ENCODE measurements around the gene ADGRV1. TPM values are rescaled to one million over a fixed set of nuclear protein-coding genes. Genes with fewer than 3 reads are reported as not detected.
"Not testable (repeated sequence)": the region's sequence is repeated elsewhere in the genome, so short reads cannot be mapped to it uniquely, and the experiment has no call there.

ADGRV1 gene
- total RNA-seq, 1 experiment from 2014 or later, result 1.8 TPM

DNA sequence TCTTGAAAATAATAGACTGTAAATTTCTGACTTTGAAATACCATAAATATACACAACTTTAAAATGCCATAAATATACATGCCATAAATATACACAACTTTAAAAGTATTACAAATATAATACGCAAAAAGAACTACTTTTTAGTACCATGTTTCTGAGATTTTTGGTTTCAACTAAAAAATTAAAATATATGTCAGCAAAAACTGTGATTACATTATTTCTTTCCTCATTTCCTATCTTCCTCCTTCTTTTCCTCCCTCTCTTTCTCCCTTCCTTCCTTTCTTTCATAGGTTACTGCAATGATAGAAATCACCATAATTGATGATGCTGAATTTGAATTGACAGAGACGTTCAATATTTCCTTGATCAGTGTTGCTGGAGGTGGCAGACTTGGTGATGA is 200.5 kb downstream of the ADGRV1 start:
- DNase-seq (ENCODE audit: low read depth), result no peak
- in situ Hi-C loops (cut with HindIII; ENCODE audit: low pct_unique_long_range_greater_than_20kb, low sequenced_read_pairs), result no loop called here

DNA sequence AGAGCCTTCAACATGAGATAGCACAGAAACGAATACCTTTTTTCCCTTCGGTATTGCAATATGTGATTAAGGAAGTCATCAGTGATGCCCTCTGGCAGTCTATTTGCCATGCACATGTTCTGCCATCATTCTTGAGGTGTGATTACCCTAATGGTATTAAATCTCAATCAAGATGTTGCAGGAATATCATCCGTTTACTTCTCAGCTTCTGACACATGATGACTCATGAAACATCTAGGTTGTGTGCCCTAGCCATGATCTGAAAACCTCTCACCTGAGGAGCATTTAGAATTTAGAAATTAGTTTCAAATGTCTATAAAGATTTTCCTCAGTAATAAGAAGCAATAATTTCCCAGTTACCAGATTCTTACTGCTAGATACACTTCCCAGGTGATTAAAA is 209.1 kb downstream of the ADGRV1 start:
- in situ Hi-C loops (cut with HindIII; ENCODE audit: low pct_unique_long_range_greater_than_20kb, low sequenced_read_pairs), result no loop called here
- no peak for DNase-seq (ENCODE audit: low read depth)

DNA sequence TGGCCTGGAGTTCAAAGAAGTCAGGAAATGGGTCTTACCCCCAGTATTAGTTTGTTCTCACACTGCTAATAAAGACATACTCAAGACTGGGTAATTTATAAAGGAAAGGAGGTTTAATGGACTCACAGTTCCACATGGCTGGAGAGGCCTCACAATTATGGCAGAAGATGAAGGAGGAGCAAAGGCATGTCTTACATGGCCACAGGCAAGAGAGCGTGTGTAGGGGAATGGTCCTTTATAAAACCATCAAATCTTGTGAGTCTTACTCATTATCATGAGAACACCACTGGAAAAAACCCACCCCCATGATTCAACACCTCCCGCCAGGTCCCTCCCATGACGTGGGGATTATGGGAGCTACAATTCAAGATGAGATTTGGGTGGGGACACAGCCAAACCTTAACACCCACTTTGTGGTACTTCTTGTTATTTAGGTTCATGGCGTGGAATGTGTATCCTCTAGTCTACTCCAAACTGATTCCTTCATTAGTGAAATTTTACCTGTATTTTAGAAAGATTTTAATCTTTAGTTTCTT is 211.5 kb downstream of the ADGRV1 start:
- in situ Hi-C loops (cut with HindIII; ENCODE audit: low pct_unique_long_range_greater_than_20kb, low sequenced_read_pairs); DNase-seq (ENCODE audit: low read depth): not testable (repeated sequence)

DNA sequence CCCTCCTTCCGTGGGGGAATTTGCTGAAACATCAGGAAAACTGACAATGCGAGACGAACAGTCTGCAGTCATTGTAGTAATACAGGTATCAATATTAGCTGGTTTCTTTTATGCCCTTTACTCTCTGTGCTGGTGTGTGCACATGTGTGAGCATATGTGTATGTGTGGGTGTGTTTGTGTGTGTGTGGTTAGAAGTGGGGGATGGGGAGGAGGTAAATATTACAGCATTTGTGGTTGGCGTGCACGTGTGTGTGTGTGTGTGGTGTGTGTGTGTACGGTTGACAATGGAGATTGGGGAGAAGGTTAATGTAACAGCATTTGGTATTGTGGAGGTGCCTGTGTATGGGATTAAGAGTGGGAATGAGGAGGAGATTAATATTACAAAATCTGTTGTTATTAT is 219.4 kb downstream of the ADGRV1 start:
- DNase-seq (ENCODE audit: low read depth), result no peak
- in situ Hi-C loops (cut with HindIII; ENCODE audit: low pct_unique_long_range_greater_than_20kb, low sequenced_read_pairs), result no loop called here

DNA sequence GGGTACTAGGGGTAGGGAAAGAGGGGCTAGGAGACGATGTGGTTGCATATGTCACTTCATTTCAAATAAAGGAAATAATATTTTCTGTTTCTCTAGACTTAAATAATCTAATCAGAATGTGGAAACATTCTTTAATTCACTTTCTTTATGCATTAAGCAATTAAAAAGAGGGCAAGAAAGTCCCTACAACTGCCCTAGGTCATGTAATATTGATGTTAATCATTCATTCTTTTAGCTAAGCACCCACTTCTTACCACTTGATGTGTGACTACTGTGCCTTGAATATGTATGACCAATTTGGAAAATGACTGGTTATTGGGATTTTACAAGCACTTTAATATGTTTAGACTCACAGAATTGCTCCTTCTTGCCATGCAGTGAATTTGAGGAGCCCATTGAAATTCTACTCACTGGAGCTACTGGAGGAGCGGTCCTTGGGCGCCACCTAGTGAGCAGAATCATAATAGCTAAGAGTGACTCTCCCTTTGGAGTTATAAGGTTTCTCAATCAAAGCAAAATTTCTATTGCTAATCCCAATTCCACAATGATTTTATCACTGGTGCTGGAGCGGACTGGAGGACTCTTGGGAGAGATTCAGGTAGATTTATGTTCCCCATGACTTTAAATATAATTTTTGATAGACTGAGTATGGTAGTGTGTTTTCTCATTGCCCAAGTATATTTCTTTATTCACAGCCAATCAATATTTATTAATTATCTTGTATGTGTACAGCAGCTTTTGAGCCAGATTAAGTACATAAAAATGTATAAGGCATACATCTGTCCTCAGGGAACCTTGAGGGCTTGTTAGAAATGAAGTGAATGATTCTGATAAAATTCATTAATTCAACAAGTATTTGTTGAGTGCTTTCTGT is 225.1 kb downstream of the ADGRV1 start:
- DNase-seq (ENCODE audit: low read depth), result peak; percentile 33
- in situ Hi-C loops (cut with HindIII; ENCODE audit: low pct_unique_long_range_greater_than_20kb, low sequenced_read_pairs), result no loop called here

DNA sequence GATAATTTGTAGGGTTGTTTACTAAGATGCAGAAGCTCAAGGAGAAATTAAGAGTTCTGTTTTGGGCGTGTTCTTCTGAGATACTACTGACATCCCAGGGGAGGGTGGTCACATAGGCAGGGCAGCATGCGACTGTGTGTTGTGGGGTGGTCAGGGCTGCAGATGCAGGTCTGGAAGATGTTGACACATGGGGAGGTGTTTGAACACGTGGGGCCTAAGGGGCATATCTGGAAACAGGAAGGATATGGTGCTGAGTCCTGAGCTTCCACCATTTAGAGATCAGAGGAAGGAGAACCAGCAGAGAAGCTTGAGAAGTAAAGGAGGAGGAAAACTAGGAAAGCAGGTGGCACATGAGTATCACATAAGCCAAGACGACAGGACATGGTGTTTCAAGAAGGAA is 228.2 kb downstream of the ADGRV1 start:
- no peak for DNase-seq (ENCODE audit: low read depth)
- in situ Hi-C loops (cut with HindIII; ENCODE audit: low pct_unique_long_range_greater_than_20kb, low sequenced_read_pairs), result no loop called here

DNA sequence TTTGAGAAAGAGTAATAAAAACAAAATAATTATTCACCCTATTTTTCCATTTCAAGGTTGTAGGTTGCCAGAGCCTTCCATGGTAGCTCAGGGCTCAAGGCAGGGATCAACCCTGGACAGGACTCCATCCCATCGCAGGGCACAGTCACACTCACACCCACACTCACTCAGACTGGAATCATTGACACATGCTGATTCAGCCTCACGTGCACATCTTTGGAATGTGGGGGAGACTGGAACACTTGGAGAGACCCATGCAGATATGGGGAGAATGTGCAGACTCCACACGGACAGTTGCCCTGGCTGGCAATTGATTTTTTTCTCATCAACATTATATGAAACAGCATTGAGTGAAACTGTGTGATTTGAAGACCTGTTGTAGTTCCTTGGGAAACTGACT is 234.1 kb downstream of the ADGRV1 start:
- no peak for DNase-seq (ENCODE audit: low read depth)
- in situ Hi-C loops (cut with HindIII; ENCODE audit: low pct_unique_long_range_greater_than_20kb, low sequenced_read_pairs), result no loop called here

DNA sequence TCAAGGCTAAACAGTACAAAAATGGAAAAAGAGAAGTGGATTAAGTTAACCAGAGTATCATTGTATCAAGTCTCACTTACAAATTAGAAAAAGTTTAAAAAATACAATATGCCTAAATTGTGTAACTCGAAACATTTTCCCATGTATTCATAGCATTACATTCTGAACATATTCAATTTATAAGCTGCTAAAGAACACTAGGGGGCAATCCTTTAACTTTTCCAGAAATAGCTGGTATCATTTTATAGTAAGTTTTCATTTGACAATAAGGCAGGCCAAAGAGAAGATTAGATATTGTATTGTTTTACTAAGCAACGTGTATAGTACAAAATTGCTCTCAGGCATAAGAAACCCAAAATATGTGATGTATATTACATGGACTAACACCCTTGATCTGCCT is 234.6 kb downstream of the ADGRV1 start:
- in situ Hi-C loops (cut with HindIII; ENCODE audit: low pct_unique_long_range_greater_than_20kb, low sequenced_read_pairs), result no loop called here
- no peak for DNase-seq (ENCODE audit: low read depth)

DNA sequence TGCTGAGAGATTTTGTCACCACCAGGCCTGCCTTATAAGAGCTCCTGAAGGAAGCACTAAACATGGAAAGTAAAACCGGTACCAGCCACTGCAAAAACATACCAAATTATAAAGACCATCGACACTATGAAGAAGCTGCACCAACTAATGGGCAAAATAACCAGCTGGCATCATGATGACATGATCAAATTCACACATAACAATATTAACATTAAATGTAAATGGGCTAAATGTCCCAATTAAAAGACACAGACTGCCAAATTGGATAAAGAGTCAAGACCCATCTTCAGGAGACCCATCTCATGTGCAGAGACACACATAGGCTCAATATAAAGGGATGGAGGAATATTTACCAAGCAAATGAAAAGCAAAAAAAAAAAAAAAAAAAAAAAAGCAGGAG is 238.3 kb downstream of the ADGRV1 start:
- in situ Hi-C loops (cut with HindIII; ENCODE audit: low pct_unique_long_range_greater_than_20kb, low sequenced_read_pairs), result not testable (repeated sequence)

DNA sequence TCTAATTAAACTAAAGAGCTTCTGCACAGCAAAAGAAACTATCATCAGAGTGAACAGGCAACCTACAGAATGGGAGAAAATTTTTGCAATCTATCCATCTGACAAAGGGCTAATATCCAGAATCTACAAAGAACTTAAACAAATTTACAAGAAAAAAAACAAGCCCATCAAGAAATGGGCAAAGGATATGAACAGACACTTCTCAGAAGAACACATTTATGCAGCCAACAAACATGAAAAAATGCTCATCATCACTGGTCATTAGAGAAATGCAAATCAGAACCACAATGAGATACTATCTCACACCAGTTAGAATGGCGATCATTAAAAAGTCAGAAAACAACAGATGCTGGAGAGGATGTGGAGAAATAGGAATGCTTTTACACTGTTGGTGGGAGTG is 241.5 kb downstream of the ADGRV1 start:
- DNase-seq (ENCODE audit: low read depth); in situ Hi-C loops (cut with HindIII; ENCODE audit: low pct_unique_long_range_greater_than_20kb, low sequenced_read_pairs): not testable (repeated sequence)

More for the DNA sequence above, 238.3 kb downstream of the ADGRV1 start:
- DNase-seq (ENCODE audit: low read depth), result not testable (repeated sequence)

DNA sequence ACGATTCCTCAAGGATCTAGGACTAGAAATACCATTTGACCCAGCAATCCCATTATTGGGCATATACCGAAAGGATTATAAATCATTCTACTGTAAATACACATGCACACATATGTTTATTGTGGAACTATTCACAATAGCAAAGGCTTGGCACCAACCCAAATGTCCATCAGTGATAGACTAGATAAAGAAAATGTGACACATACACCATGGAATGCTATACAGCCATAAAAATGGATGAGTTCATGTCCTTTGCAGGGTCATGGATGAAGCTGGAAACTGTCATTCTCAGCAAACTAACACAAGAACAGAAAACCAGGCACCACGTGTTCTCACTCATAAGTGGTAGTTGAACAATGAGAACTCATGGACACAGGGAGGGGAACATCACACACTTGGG is 241.9 kb downstream of the ADGRV1 start:
- in situ Hi-C loops (cut with HindIII; ENCODE audit: low pct_unique_long_range_greater_than_20kb, low sequenced_read_pairs), result not testable (repeated sequence)

DNA sequence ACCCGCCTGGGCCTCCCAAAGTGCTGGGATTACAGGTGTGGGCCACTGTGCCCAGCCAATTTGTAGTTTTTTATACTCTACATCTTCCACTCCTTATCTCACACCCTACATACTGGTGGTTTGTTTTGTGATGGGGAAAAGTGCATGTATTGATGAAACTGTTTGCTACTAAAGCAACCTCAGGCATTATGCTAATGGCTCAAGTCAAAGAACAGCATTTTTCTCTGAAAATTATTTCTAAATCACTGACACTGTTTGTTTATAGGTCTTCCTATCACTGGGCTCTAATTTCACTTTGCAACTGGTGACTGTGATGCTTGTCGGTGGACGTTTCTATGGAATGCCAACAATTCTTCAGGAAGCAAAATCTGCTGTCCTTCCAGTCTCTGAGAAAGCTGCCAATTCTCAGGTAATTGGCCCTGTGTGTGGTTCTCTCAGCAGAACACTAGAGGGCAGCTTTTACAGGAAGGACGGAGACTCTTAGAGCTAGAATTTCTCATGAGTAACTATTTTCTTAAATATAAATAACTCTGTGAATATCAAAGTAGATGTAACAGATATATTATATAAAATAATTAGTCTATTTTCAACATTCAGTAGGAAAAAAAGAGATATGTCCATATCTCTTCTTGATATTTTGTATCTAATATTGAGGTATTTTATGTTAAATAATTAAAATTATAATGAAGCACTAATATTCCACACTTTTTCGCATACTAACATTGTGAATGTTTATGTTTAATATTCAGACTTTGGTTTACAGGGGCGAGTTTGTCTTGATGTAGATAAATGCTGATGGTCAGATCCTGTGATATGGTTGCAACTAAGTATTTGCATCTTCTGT is 244.1 kb downstream of the ADGRV1 start:
- in situ Hi-C loops (cut with HindIII; ENCODE audit: low pct_unique_long_range_greater_than_20kb, low sequenced_read_pairs), result no loop called here
- DNase-seq (ENCODE audit: low read depth), result peak; percentile 56

More for the DNA sequence above, 241.9 kb downstream of the ADGRV1 start:
- DNase-seq (ENCODE audit: low read depth), result not testable (repeated sequence)

DNA sequence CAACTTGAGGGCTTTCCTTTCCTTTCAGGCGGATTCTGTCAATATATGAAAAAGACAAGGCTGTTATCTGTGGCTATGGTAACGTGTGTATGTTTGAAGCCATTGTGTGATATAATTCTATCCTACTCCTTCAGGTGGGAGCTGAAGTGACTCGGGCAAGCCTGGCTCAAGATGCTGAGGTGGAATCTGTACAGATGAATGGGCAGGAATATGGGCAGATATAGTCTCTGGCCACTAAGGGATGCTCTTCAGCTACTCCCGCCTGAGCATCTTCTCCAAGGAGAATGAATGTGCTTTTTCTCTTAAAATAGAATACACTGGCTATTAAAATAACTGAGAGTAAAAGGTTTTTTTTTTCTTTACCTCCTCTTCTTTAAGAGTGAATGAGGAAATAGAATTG is 244.8 kb downstream of the ADGRV1 start:
- DNase-seq (ENCODE audit: low read depth), result no peak
- in situ Hi-C loops (cut with HindIII; ENCODE audit: low pct_unique_long_range_greater_than_20kb, low sequenced_read_pairs), result no loop called here

DNA sequence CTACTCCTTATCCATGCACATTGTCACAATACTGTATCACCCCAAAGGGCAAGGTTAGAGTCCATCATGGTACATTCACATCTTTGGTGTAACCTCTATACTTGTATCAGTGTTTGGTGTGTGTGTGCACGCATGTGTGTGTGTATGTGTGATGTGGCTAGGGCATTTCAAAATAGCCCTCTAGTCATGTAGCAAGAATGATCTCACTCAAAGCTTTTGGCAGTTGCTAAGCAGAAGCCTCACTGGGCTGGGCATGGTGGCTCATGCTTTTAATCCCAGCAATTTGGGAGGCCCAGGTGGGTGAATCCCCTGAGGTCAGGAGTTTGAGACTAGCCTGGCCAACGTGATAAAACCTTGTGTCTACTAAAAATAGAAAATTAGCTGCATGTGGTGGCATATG is 245.3 kb downstream of the ADGRV1 start:
- DNase-seq (ENCODE audit: low read depth), result no peak
- in situ Hi-C loops (cut with HindIII; ENCODE audit: low pct_unique_long_range_greater_than_20kb, low sequenced_read_pairs), result no loop called here

DNA sequence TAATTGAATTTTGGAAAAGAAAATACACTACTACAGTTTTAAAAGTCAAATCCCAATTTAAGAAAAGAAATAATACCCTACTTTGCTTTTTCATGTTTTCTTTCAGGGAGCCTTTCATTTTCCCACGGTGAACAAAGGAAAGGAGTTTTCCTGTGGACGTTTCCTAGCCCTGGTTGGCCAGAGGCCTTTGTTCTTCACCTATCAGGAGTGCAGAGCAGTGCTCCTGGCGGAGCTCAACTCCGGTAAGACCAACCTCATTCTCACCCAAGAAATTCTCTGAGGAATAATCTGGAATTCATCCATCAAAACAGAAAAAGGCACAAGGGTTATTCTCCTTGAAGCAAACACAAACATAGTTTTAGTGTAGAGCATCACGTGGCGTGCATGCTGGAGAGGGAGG is 248.9 kb downstream of the ADGRV1 start:
- in situ Hi-C loops (cut with HindIII; ENCODE audit: low pct_unique_long_range_greater_than_20kb, low sequenced_read_pairs), result no loop called here
- no peak for DNase-seq (ENCODE audit: low read depth)

DNA sequence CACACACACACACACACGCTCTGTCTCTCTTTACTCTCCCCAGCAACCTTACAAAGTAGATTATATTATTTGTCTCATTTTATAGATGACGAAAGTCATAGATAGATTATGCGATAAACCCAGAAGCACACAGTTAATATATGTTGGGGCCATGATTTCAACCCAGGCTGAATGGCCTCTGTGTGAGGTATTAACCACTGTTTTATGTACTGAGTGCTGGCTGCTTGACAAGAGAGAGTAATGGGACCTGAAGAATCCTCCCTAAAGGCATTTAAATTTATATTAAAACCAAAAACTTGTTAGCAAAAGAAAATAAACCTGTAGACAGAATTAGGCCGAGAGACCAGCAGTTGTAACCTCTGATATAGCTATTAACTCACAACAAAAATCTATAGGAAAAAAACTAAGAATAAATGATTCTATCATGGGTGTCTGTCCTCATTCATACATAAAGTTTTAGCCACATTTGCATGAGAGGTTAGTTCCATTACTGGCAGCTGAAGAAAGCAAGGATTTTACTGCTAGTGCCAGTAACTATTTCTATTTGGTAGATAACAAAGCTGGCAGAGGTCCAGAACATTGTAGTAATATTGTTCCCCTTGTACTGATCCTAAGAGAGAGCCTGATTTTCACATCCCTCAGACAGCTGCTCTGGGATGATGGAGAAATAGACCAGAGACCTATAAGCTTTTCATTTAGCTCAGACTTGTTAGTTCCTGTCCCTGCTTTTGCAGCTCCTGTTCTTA is 250.9 kb downstream of the ADGRV1 start:
- no peak for DNase-seq (ENCODE audit: low read depth)
- in situ Hi-C loops (cut with HindIII; ENCODE audit: low pct_unique_long_range_greater_than_20kb, low sequenced_read_pairs), result no loop called here

DNA sequence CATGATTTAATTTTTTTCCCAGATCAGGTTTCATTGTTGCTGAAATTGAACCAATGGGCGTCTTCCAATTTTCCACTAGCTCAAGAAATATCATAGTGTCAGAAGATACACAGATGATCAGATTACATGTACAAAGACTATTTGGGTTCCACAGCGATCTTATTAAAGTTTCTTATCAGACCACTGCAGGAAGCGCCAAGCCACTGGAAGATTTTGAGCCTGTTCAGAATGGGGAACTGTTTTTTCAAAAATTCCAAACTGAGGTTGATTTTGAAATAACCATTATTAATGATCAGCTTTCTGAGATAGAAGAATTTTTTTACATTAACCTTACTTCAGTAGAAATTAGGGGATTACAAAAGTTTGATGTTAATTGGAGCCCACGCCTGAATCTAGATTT is 251.6 kb downstream of the ADGRV1 start:
- in situ Hi-C loops (cut with HindIII; ENCODE audit: low pct_unique_long_range_greater_than_20kb, low sequenced_read_pairs), result no loop called here
- DNase-seq (ENCODE audit: low read depth), result no peak

DNA sequence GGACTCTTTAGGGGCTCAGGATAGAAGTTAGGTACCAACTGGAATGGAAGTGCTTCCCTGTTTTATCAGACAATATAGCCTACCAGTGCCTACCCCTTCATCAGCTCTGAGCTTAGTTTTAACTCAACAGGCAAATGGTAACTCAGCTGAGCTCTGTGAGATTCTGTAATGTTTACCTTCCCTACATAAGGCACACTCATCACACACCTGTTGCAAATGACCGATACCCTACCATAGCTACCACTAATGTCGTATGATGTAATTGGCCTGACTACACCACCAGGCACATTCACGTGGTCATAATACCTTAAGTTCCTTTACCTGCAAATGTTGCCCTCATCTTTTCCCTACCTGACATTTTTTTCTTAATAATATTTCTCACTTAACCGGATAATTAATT is 254.8 kb downstream of the ADGRV1 start:
- DNase-seq (ENCODE audit: low read depth), result no peak
- in situ Hi-C loops (cut with HindIII; ENCODE audit: low pct_unique_long_range_greater_than_20kb, low sequenced_read_pairs), result no loop called here
